SK-N-MC (cell line): ENCODE results near the gene TSC2.
"Not testable (repeated sequence)": the region's sequence is repeated elsewhere in the genome, so short reads cannot be mapped to it uniquely, and the experiment has no call there.

Experiments
- EZH2 ChIP-seq: fragments of 200-600 bp; sonication (generic); IDR thresholded peaks from one replicate; pipeline ENCODE4 v1.6.1; 2017; ENCODE audit warnings: antibody characterized with exemption
- POLR2AphosphoS5 ChIP-seq: IDR thresholded peaks from 2 replicates; pipeline ENCODE4 v1.6.1; 2012; ENCODE audit warnings: mild to moderate bottlenecking, low read depth, low read length, borderline replicate concordance

DNA sequence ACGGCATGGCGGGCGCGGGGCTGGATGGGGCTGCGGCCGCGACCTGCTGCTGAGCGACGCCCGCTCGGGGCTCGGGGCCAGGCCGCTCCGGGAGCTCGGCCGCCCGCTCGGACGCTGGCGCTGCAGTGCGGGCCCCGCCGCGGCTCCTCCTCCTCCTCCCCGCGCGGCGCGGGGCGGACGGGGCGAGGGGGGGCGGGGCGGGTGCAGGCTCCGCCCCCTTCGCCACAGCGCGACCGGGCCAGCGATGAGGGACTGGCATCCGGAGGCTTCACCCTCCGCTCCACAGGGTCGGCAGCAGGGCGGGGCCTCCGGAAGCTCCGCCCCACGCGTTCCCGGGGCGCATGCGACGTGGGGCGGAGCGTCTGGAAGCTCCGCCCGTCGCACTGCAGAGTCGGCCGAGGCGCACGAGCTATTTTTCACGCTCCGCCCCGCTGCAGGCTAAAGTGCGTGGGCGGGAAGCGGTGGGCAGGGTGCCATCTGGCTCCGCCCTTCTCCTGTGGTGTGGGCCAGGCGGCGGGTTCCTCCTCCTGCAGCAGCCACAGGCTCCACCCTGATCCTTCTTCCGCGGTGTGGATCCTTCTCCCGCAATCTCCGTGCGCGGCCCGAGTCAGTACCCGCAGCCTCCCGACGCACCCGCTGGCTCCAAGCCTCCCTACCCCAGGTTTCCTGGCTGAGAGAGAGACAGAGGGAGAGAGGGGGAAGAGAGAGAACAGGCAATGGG lies 88.1 kb downstream of the TSC2 start, which contains the start of gene PKD1:
- not testable (repeated sequence) for TF ChIP-seq EZH2
- TF ChIP-seq POLR2AphosphoS5, result peak; percentile 48; the same call in 1 of the 2 replicates
